ENCODE data around the gene TANC1.
A peak's percentile ranks its signal among the peaks of the same experiment; 100 is the strongest.

The TANC1 gene

GRCh38 chr2:159266554-159266953, 298.1 kb downstream of the TANC1 start:
- no peak for DNase-seq (ENCODE audit: low read depth)

DNA sequence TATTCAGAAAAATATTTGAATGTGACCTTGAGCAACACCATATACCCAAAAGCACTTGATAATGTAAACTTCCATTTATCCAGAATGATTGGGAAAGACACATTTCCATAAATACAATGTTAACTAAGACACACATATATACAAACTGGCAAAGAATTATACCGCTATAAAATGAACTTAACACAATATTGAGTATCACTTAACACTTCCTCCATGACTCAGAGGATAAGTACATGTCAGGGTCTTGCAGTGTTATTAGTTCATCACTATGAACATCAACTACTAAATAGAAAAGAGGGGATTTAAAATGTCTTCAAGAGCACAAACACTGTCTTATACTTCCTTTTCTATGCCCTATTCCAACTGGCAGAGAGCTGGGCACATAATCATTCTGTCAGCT, 299.5 kb downstream of the TANC1 start:
- peak; percentile 23 for DNase-seq (ENCODE audit: low read depth)

- no peak for DNase-seq (ENCODE audit: low read depth)
Measured at GRCh38 chr2:159270744-159271379, 302.4 kb downstream of the TANC1 start.

DNA sequence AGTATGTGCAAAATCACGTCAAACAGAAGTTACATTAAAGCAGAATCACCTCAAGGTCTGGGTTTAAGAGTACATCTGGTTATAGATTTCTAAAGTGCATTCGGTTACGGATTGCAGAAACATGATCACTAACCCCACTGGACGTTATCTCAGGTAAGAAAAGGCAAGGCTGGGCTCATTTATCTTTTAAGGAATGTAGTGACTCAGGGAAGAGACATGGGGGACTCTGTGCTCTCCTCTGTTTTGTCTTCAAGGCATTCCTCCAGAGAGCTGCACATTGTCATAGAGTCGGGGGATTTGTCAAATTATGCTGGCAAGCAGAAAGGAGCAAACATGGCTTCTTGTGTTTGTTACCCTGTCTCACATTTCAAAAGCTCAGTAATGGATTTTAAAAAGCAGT, 303.7 kb downstream of the TANC1 start:
- no peak for DNase-seq (ENCODE audit: low read depth)

DNA sequence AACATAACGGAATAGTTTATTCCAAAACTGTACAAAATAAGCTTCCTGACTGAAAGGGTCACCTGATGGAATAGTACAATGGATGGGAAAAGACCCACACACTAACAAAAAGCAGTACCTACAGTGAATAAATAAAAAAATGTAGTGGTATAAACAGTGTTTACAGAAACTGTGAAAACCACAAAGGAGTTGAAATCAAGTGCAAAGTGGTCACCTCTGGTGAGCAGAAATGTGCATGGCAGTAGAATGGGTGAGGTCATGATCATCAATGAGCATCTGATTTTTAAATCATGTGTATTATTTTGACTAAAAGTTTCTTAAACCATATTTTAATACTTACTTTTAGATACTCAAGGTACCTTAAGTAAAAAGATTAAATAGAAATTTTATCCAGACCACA, 306.7 kb downstream of the TANC1 start:
- DNase-seq (ENCODE audit: low read depth): no peak

DNA sequence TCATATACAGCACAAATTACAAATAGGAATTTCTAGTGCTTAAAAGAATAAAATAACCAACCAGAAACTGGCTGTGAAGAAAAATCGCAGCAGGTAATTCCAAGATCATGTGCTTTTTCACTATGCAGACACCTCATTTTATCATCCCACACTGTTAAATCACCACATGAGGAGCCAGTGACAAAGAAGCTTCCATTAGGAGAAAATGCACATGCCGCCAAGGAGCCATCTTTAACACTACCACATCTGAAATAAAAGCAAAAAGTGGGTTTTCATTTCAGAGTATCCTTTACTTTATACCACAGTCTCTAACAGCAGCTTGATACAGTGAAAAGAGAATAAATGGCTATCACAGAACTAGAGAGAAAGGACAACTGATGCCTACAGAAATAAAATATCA, 311.3 kb downstream of the TANC1 start:
- DNase-seq (ENCODE audit: low read depth): no peak

GRCh38 chr2:159281002-159281401, 312.6 kb downstream of the TANC1 start:
- no peak for DNase-seq (ENCODE audit: low read depth)
